Stimulated activated CD8-positive, alpha-beta memory T cell treated with anti-CD3 and anti-CD28 coated beads, Interleukin-7, amount 100 ng/mL, for 4 hours (primary cell): ENCODE measurements around the gene OR5H2.
A peak's percentile ranks its signal among the peaks of the same experiment; 100 is the strongest.
"Not testable (repeated sequence)": the region's sequence is repeated elsewhere in the genome, so short reads cannot be mapped to it uniquely, and the experiment has no call there.

ENCODE experiments used
- DNase-seq, 2 donors: peaks; one replicate each; pipeline ENCODE4 v3.0.0-alpha.2; 2020; ENCODE audit warnings: low read depth in 2 of 2

Gene OR5H2

GRCh38 chr3:98282205-98282604, at the start of gene OR5H2:
Gene OR5H2 (plus strand): TSS chr3:98282505. CDS start chr3:98282903, 398 bp downstream.
- DNase-seq = no peak

- DNase-seq = no peak
Observed at GRCh38 chr3:98233468-98233867, 48.8 kb upstream of the OR5H2 start.

- DNase-seq = no peak
Observed at GRCh38 chr3:98240131-98240530, 42.2 kb upstream of the OR5H2 start.

- no peak for DNase-seq
Observed at GRCh38 chr3:98242155-98242554, 40.1 kb upstream of the OR5H2 start.

- no peak for DNase-seq
Observed at GRCh38 chr3:98243843-98244242, 38.5 kb upstream of the OR5H2 start.

- no peak for DNase-seq
Observed at GRCh38 chr3:98246142-98246541, 36.2 kb upstream of the OR5H2 start.

- not testable (repeated sequence) for DNase-seq
Observed at GRCh38 chr3:98256026-98256425, 26.3 kb upstream of the OR5H2 start.

- no peak for DNase-seq
Observed at GRCh38 chr3:98259707-98260106, 22.6 kb upstream of the OR5H2 start.

GRCh38 chr3:98262046-98262445, 20.3 kb upstream of the OR5H2 start:
- no peak for DNase-seq

- DNase-seq = no peak
Observed at GRCh38 chr3:98263944-98264343, 18.4 kb upstream of the OR5H2 start, which contains the start of gene OR5H6. Gene OR5H6 (plus strand): TSS chr3:98264244. CDS start chr3:98264333, 89 bp downstream.

GRCh38 chr3:98269846-98270245, 12.5 kb upstream of the OR5H2 start:
- DNase-seq = no peak

GRCh38 chr3:98272126-98272525, 10.2 kb upstream of the OR5H2 start:
- DNase-seq = no peak

- no peak for DNase-seq
Observed at GRCh38 chr3:98274914-98275313, 7.4 kb upstream of the OR5H2 start.

GRCh38 chr3:98290916-98291315, 8.6 kb downstream of the OR5H2 start:
- no peak for DNase-seq

GRCh38 chr3:98291332-98291957, 9.1 kb downstream of the OR5H2 start:
- DNase-seq = no peak

GRCh38 chr3:98322101-98322500, 39.8 kb downstream of the OR5H2 start:
- no peak for DNase-seq

GRCh38 chr3:98322686-98323085, 40.4 kb downstream of the OR5H2 start:
- DNase-seq = no peak

- DNase-seq = no peak
Observed at GRCh38 chr3:98323425-98323824, 41.1 kb downstream of the OR5H2 start.

GRCh38 chr3:98325055-98325454, 42.8 kb downstream of the OR5H2 start:
- DNase-seq = no peak

- no peak for DNase-seq
Observed at GRCh38 chr3:98326105-98326893, 44.0 kb downstream of the OR5H2 start.

- no peak for DNase-seq
Observed at GRCh38 chr3:98326945-98327344, 44.6 kb downstream of the OR5H2 start.

GRCh38 chr3:98328933-98329332, 46.6 kb downstream of the OR5H2 start:
- DNase-seq = no peak

- DNase-seq = peak in 1 of 2 donors; percentile 10
Observed at GRCh38 chr3:98329392-98330124, 47.3 kb downstream of the OR5H2 start.
